Astrocyte of the spinal cord (primary cell): ENCODE measurements around the gene MKNK1.

Source experiments
- DNase-seq: peaks from one replicate; pipeline ENCODE4 v3.0.0; 2011; ENCODE audit warnings: low read depth, low spot score
- H3K4me3 ChIP-seq: 2 replicates; pipeline ENCODE4 v1.5.1; 2011; ENCODE audit warnings: low read depth, mild to moderate bottlenecking, low read length, moderate library complexity
- in situ Hi-C: cut with HindIII; loops from 2 replicates; pipeline ENCODE4 v1.10.0; 2017; ENCODE audit warnings: low sequenced_read_pairs
- TF ChIP-seq, protein P1 (sequence below): IDR thresholded peaks from 2 replicates; pipeline ENCODE4 v1.5.1; 2012; ENCODE audit warnings: low read depth, mild to moderate bottlenecking, low read length, inconsistent platforms

The MKNK1 gene

DNA sequence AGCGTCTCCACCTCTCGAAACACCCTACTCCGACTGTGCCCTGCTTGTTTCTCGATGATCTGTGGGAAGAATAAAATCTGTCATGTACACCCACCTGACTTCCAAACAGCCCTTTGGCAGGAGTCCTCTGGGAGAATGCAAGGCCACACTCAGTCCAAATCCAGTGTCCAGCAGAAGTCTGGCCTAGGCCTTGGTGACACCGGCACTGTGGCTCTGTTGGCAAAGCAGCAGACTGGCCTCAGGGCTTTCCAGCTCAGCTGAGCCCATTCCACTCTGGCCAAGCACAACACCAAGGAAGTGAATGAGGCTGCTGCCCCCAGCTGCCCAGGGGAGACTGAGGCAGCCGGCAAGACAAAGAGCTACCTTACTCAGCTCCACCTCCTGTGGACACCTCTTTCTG is 27.5 kb downstream of the MKNK1 start:
- no peak for DNase-seq
- no peak overlapping the region for H3K4me3 ChIP-seq
- in situ Hi-C loops, result no loop called here
- TF ChIP-seq, protein P1, sequence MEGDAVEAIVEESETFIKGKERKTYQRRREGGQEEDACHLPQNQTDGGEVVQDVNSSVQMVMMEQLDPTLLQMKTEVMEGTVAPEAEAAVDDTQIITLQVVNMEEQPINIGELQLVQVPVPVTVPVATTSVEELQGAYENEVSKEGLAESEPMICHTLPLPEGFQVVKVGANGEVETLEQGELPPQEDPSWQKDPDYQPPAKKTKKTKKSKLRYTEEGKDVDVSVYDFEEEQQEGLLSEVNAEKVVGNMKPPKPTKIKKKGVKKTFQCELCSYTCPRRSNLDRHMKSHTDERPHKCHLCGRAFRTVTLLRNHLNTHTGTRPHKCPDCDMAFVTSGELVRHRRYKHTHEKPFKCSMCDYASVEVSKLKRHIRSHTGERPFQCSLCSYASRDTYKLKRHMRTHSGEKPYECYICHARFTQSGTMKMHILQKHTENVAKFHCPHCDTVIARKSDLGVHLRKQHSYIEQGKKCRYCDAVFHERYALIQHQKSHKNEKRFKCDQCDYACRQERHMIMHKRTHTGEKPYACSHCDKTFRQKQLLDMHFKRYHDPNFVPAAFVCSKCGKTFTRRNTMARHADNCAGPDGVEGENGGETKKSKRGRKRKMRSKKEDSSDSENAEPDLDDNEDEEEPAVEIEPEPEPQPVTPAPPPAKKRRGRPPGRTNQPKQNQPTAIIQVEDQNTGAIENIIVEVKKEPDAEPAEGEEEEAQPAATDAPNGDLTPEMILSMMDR, result no peak

DNA sequence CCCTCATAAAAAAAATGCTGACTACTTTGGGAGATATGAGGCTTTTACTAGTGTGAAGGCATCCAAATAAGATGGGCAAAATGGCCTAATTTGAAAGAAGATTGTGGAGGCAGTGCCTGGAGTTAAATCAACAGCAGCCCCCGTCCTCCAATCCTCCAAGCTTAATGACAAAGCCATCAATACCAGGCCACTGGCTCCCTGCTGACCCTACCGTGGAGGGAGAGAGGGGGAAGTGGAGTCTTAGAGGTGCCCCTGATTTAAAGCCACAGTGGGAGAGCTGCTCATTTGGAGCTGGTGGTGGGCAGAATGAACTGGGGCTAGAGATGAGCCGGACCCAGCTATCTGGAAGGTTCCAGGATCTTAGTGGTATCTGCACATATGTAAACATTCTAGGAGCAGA is 28.3 kb downstream of the MKNK1 start:
- DNase-seq, result no peak
- no peak overlapping the region for H3K4me3 ChIP-seq
- in situ Hi-C loops, result no loop called here
- TF ChIP-seq, protein P1, result no peak

DNA sequence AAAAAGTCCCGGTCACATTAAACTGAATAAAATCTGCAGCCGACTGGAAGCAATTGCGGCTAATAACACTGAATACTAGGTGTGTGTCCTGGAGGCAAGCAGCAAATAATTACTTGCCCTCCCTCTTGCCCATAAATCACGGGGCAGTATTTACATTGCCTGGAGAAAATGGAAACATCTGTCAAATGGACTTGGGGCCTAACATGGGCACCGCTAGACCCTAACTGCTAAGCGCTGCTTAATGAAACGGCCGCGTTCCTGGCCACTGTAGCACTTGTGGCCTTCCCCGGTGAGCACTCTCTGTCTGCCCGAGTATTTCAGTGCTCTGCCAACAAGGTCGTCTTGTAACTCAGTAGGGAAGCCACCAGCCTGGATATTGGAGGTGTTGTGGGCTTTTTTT is 28.8 kb downstream of the MKNK1 start:
- in situ Hi-C loops, result no loop called here

DNA sequence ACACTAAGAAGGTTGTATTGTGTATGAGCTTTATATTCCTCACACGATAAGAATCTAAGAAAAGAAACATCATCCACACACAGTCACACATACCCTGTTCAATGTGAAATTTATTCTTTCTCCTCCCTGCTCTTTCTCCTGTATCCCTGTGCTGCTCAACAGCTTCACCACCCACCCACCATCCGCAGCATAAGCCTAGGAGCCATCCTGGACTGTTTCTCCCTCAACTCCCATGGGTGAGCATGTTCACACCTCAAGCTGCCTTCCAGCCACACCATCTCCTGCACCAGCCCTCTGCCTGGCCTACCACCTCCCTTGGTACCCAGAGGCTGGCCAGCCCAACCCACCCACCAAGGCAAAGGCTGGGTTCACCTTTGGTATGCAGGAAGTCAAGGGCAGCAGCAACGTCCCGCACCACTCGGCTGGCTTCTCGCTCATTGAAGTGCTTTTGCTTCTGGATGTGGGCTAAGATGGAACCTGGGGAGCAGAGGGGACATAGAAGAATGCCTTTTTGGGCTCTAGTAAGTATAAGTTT is 32.3 kb downstream of the MKNK1 start:
- no peak overlapping the region for H3K4me3 ChIP-seq
- DNase-seq, result no peak
- in situ Hi-C loops, result no loop called here
- TF ChIP-seq, protein P1, result no peak

More for the DNA sequence above, 28.8 kb downstream of the MKNK1 start:
- TF ChIP-seq, protein P1, result no peak
- H3K4me3 ChIP-seq, result no peak overlapping the region
- DNase-seq, result no peak

DNA sequence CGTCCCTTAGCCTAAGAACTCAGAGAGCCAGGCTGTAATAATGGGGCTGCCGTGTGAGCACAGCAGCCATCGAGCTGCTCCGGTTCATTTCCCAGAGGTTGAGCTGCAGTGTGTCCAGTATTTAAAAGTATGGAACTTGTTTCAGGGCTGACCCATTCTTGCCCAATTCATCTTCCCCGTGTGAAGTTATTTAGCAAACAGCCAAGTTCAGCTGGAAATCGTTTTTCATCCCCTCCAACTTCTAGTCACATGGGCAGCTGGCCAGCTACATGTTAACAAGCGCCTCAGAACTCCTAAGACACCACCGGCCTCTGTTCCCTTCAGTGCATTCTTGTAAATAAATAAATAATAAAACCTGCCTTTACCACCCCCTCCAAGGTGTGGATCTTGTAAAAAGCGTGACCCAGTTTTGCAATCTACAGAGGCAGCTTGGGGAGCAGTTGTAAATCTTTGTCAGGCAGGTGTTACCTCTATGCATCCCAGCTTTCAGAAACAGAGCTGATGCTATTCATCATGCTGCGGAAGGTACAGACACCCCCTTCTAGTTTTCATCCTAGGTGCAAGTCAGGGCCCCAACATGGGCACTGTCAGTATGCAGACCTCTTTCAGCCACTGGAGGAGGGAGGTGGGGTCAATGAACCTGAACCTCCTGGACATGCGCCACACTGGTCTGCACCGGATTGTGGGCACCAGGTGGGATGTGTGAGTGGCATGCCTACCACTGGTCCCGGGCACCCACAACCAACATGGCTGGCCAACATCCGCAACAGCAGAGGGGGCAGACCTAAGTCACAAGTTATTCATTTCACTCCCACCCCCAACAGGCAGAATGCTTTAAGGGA is 34.0 kb downstream of the MKNK1 start:
- in situ Hi-C loops, result no loop called here
- DNase-seq, result no peak
- TF ChIP-seq, protein P1, result no peak
- H3K4me3 ChIP-seq, result no peak overlapping the region

DNA sequence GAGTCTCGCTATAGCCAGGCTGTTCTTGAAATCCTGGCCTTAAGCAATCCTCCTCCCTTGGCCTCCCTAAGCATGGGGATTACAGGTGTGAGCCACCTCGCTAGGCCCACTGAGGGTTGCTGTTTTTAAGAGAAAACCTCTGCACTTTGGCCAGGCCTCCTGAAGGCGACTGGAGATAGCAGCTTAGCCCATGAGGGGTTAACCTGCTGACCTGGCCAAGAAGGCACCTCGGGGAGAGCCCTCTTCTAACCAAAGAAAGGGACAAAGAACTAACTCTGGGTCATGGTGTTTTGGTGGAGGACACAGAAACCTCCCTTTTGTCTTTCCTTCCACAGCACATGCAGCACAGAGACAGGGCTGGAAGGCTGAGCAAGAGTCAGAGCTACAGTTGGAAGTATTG is 35.0 kb downstream of the MKNK1 start:
- H3K4me3 ChIP-seq, result no peak overlapping the region
- TF ChIP-seq, protein P1, result no peak
- in situ Hi-C loops, result no loop called here
- DNase-seq, result no peak
